HG03095 (cell line): Measurements from ENCODE around the gene HOXB3.
"Not testable (repeated sequence)": the region's sequence is repeated elsewhere in the genome, so short reads cannot be mapped to it uniquely, and the experiment has no call there.

ENCODE experiments used
- ATAC-seq: cut with Tn5 transposase; IDR thresholded peaks from one replicate; pipeline ENCODE4 v1.9.1; 2021; ENCODE audit warnings: moderate library complexity; ENCODE audit not compliant: unreplicated experiment

HOXB3 gene

DNA sequence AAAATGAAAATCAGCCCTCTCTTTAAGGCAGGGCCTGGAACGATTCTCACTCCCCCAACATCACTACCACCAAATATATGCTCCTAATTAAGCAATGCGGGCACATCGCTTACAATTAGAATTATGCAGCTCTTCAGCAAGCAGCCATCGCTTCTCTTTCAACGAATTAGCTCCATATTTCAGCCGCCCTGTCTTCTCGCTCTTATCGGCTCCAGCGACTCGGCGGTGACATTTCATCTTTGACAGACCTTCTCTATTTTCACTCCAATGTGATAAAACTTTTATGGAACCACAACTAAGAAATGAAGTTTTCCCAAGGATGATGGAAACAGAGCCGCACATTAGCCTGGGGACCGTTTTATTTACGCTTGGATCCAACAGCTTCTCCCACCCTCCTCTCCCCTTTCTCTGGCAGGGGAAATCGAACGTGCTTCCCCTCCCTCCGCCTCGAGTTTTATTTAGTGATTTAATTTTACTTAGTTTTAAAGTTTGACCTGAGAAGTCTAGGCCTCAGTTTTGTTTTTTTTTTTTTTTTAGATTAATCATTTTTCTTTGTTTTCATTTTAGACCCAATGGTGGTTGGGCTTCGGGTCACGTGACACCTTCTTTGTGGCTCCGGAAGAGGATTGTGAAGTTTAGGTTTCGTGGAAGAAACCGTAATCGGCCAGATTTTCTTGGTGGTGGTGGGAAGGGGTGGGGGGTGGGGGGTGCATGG is 42.1 kb downstream of the HOXB3 start:
- no peak for ATAC-seq

- ATAC-seq = no peak
Observed at GRCh38 chr17:48546924-48547807, 42.9 kb downstream of the HOXB3 start.

DNA sequence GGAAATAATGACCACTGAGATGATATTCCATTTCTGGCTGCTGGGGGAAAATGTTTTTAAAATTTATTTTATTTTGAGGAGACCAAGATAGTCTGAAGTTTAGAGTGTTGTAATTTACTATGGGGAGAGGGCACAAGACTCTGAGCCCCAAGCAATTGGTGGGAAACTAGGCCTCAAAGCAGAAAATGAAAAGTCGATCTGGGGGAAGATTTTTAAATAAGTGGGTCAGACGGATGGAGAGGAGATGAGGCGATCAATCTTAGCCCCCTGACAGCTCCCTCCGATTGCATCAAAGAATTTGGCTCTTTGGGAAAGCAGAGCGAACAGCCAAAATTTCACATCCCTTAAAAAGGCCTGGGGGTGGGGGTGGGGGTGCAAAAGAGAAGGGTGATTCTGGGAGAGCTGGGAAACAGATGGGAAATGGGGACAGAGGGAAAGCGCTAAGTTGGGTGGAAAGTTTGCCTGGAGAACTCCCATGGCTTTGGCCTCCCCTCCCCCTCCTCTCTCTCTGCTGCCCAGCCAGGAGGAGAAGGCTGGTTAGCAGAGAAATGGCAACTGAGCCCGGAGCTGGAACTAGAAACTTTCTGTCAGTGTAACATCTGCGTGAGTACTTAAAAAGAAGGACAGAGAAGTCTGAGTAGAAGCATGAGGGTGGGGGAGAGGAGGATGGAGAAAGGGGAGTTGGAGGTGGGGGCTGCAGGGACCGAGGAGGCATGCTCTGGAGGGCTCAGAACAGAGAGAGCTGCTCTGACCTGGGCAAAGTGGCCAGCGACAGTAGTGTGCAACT is 43.7 kb downstream of the HOXB3 start:
- no peak for ATAC-seq

- no peak for ATAC-seq
Observed at GRCh38 chr17:48545539-48545938, 44.5 kb downstream of the HOXB3 start.

DNA sequence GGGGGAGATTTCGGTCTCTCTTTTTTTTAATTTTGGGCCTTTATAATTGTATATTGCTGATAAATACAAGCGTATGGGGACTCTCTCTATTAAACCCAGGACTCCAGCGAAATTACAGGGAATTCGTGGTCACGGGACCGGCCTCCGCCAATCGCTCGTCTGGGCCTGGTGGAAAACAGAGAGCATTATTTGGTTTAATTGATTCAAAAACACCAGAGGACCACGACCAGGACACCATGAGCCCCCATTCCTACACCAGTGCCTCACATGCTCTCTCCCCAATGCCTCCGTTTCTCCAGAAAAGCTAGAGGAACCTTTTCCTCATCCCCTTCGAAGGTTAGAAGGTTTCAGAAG is 45.0 kb downstream of the HOXB3 start, which contains the start of gene HOXB2:
TSS of gene HOXB2 (minus strand) at position 88 of the 354 bp plus-strand sequence. CDS start 198 bp downstream, outside the sequence.
- ATAC-seq = no peak

DNA sequence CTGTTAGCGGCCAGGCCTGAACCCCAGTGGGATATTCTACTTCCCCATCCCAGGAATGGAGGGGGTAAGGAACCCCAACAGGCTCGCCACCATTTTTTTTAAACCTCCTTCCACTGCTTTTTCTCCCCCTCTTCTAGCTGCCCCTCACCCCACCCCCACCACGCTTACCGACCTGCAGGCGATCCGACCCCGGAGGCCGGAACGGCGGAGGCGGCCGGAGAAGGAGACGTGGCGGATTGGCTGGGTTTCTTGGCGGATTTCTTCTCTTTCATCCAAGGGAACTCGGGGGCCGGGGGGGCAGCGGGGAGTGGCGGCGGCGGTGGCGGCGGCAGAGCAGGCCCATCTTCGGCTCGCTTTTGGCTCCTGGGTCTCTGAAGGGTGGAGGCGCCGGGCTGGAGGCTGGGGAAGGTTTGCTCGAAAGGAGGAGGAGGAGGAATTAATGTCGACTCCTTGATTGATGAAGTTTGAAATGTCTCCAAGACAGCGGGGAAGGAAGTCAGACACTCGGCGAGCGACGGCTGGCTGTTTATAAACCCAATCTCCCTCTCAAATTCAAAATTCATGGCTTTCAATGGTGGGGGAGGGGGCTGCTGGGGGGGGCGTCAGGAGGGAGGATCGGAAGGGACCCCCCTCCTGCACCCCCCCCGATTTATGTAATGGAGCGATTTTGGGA is 45.6 kb downstream of the HOXB3 start:
- no peak for ATAC-seq

GRCh38 chr17:48543854-48544348 is 46.1 kb downstream of the HOXB3 start:
- ATAC-seq = no peak

- ATAC-seq = no peak
Observed at GRCh38 chr17:48543107-48543853, 46.8 kb downstream of the HOXB3 start.

GRCh38 chr17:48542698-48543106 is 47.3 kb downstream of the HOXB3 start:
- no peak for ATAC-seq

GRCh38 chr17:48542114-48542656 is 47.9 kb downstream of the HOXB3 start:
- no peak for ATAC-seq

GRCh38 chr17:48541577-48542113 is 48.4 kb downstream of the HOXB3 start:
- ATAC-seq = no peak

DNA sequence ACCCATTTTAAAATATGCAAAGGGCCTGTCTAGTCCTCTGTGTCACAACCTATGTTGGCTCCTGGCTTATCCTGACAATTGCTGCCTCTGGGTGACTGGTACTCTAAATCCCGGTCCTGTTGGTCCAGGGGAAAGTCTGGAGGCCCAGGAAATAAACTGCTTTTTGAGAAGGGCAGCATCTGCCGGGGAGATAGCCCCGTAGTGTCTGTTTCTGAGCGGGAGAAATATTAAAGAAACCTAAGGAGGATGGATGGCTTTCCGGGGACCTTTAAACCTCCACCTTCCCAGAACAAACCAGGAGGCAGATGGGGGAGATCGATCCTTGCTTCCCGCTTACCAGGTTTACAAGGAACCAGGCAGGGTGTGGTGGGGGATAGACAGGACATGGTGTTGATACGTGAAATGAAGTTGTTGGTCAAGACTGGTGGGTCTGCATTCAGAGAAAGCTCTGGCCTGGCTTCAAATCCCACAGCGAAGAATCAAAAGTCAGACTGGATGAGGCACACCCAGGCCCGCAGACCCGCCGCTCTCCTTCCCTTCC is 48.9 kb downstream of the HOXB3 start:
- no peak for ATAC-seq

GRCh38 chr17:48540213-48540612 is 49.8 kb downstream of the HOXB3 start:
- ATAC-seq = no peak

DNA sequence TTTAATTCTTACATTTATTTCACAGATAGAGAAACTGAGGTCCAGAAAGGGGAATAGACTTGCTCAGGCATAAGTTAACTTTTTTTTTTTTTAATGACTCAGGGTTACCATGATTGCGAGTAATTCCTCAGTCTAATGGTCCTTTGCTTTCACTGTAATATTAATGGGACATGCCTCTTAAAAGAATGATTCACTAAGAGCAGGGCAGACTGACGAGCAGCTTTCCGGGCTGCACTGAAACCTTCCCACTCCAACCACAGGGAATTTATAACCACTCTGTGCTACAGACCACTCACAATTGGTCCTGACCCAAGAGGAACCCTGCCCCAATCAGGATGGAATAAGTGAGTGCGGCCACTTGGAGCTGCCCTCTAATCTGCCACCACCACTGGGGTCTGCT is 50.9 kb downstream of the HOXB3 start:
- no peak for ATAC-seq

GRCh38 chr17:48537316-48537715 is 52.7 kb downstream of the HOXB3 start:
- no peak for ATAC-seq

- not testable (repeated sequence) for ATAC-seq
Observed at GRCh38 chr17:48535793-48536559, 54.1 kb downstream of the HOXB3 start.

DNA sequence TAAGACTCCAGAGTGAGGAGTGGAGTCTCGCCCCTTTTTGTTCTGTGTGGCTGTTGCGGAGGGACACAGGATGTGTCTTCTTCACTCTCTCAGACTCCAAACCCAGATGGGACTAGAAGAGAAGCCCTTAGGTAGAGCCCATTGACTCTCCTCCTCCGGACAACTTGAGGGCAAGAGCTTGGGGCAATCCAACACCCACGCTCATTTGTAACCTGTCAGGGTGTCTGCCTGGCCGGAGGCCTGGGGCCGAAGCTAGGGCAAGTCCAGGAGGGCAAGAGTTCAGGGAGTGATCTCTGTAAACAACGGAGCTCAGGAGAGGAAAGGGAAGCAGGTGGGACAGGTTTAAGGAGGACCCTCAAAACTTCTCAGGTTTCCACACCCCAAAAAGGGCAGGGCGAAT is 57.8 kb downstream of the HOXB3 start:
- no peak for ATAC-seq

DNA sequence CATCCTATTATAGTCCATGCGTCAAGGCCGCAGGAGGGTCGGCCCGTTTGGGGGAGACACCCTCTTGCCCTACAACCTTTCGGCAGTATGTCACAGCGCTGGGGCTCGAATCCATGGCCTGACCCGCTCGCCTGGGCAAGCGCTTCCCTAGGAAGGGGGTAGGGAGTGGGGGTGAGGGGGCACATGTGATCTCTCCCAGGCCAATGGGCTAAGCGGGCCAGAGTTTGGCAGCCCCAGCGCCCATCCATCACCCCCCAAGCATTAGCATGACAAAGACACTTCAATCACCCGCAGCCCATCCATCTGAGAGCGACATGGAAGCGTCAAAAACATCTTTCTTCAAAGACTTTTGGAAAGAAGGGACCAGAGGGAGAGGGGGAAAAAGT is 59.2 kb downstream of the HOXB3 start, which contains the start of gene HOXB1:
TSS of gene HOXB1 (minus strand) at position 125 of the 386 bp plus-strand sequence. CDS start at position 18, 107 bp downstream.
- no peak for ATAC-seq
